Psoas muscle (tissue), 8 donors: ENCODE results near the gene AKAP8L. TPM values are rescaled to one million over a fixed set of nuclear protein-coding genes. Genes with fewer than 3 reads are reported as not detected.

Experiments
- ATAC-seq, 4 donors: fragments of 200-7000 bp; cut with Tn5 transposase; one replicate each; pipeline ENCODE4 v1.9.1; 2020; ENCODE audit warnings: moderate library complexity in 3 of 4, mild to moderate bottlenecking in 2 of 4
- DNase-seq, 2 donors: peaks; one replicate each; pipeline ENCODE4 v3.0.0-alpha.2; 2020
- H3K27ac ChIP-seq: fragments of 200-600 bp; one replicate; pipeline ENCODE4 v1.8.0; 2022
- H3K27me3 ChIP-seq, 3 donors: fragments of 200-600 bp in 1 of 3; one replicate each; pipeline versions ENCODE4 v1.6.1 to v1.8.0; 2013 to 2022; ENCODE audit warnings: low read length in 2 of 3, mild to moderate bottlenecking in 2 of 3, moderate library complexity in 1 of 3; ENCODE audit not compliant: insufficient read depth in 3 of 3
- H3K36me3 ChIP-seq, 2 donors: fragments of 200-600 bp in 1 of 2; one replicate each; pipeline versions ENCODE4 v1.6.1 to v1.8.0; 2013 to 2022; ENCODE audit warnings: low read depth in 1 of 2, mild to moderate bottlenecking in 1 of 2, moderate library complexity in 1 of 2; ENCODE audit not compliant: insufficient read depth in 1 of 2
- H3K4me1 ChIP-seq: fragments of 200-600 bp; one replicate; pipeline ENCODE4 v1.8.0; 2022
- H3K4me3 ChIP-seq: fragments of 200-600 bp; one replicate; pipeline ENCODE4 v1.8.0; 2022; ENCODE audit warnings: mild to moderate bottlenecking
- H3K9me3 ChIP-seq: fragments of 200-600 bp; one replicate; pipeline ENCODE4 v1.8.0; 2022
- CTCF ChIP-seq: fragments of 200-600 bp; IDR thresholded peaks from one replicate; pipeline ENCODE4 v1.8.0; 2022; ENCODE audit warnings: antibody characterized with exemption
- WGBS, 3 donors: extraction: QIAGEN DNeasy Blood & Tissue Kit; methylation state at CpG; one replicate each; pipeline versions ENCODE4 v1.1.6 to v1.1.7; 2013; 5-methylcytosine and 5-hydroxymethylcytosine counted together
- intact Hi-C, 2 donors: fragments of 100-400 bp; cut with DNase I; formaldehyde crosslinking; loops; one replicate each; pipeline versions ENCODE4 v1.11.0 to v1.14.2; 2022
- polyA plus RNA-seq, 3 donors: library from polyadenylated mRNA; stranded (reverse); fragments of 200-250 nt; gene quantifications; one replicate each; pipeline ENCODE4 v1.2.3, GENCODE V29; 2013
- total RNA-seq, 4 donors: library from RNA; stranded (reverse); fragmentation: NEBNext Ultra II Directional in 2 of 4; extraction: Animal tissue kit (Norgen Biotek cat#: 25700) in 2 of 4; gene quantifications; one replicate each; pipeline versions ENCODE4 v1.2.1 to v1.2.4, GENCODE V29; 2021 to 2023
- donor health status: healthy with polysubstance abuse.
- donor health status: DM: no; HTN: no; CAD: no; lungs with moderate emphysema.
- donor health status: Bipolar disorder and iron deficiency.
- donor health status: healthy.
- donor health status: DM: yes; HTN: yes; CAD: no.
- donor health status: DM: no; HTN: no; CAD: no.
- donor health status: DM: no; HTN: no; CAD: no.
- donor health status: DM: yes; HTN: yes; CAD: no.

The AKAP8L gene
- total and polyA plus RNA-seq, 7 donors = 34.6 to 72.9 (median 51.1) TPM

GRCh38 chr19:15436012-15436825, 17.4 kb upstream of the AKAP8L start:
- Histone ChIP-seq H3K4me1 (peaks cover 18% of the 10 kb centered on the region), H3K9me3 (no peaks in the 10 kb centered on the region), H3K36me3 (no peaks in the 10 kb centered on the region), H3K27ac (no peak overlapping the region), H3K4me3 (no peak overlapping the region), H3K27me3 (no peaks in the 10 kb centered on the region)
- intact Hi-C loops = loop anchor here in 1 of 2 donors (10.0 kb wide), 1 partner anchor 181 kb away; no protein-coding TSS in a partner anchor
- TF ChIP-seq CTCF = no peak
- WGBS, 3 donors = 87 to 93% (median 88%) methylated on average over 9 to 10 of the region's 10 CpGs
- ATAC-seq (no peak), DNase-seq (peak in 1 of 2 donors; percentile 39)

GRCh38 chr19:15433519-15434069, 14.8 kb upstream of the AKAP8L start:
- H3K27me3 ChIP-seq = no peaks in the 10 kb centered on the region
- peaks cover 0 to 13% of the 10 kb centered on the region in 2 donors for H3K36me3 ChIP-seq
- DNase-seq (peak in 1 of 2 donors; percentile 33), ATAC-seq (no peak)
- intact Hi-C loops = loop anchor here in 1 of 2 donors (10.0 kb wide), 1 partner anchor 179 kb away; no protein-coding TSS in a partner anchor
- no peaks in the 10 kb centered on the region for H3K9me3 ChIP-seq
- H3K27ac ChIP-seq = peak overlapping the region; percentile 96
- peak overlapping the region; percentile 83 for H3K4me3 ChIP-seq
- peaks cover 31% of the 10 kb centered on the region for H3K4me1 ChIP-seq
- no peak for TF ChIP-seq CTCF
- WGBS, 3 donors = 60 to 77% (median 71%) methylated on average over 8 of the region's 8 CpGs

- H3K27ac ChIP-seq = peak overlapping the region; percentile 96
- intact Hi-C loops = loop anchor here in 1 of 2 donors (10.0 kb wide), 1 partner anchor 178 kb away; no protein-coding TSS in a partner anchor
- H3K4me1 ChIP-seq = peaks cover 25% of the 10 kb centered on the region
- 1 to 2% (median 1%) methylated on average over 38 to 75 of the region's 75 CpGs for WGBS, 3 donors
- no peak for TF ChIP-seq CTCF
- DNase-seq (peak; percentile 95 to 97), ATAC-seq (peak; percentile 91 to 97 (median 92))
- no peaks in the 10 kb centered on the region for H3K27me3 ChIP-seq
- peak overlapping the region; percentile 83 for H3K4me3 ChIP-seq
- H3K36me3 ChIP-seq = peaks cover 0 to 20% of the 10 kb centered on the region in 2 donors
- no peaks in the 10 kb centered on the region for H3K9me3 ChIP-seq
Measured at GRCh38 chr19:15432629-15433518, 14.1 kb upstream of the AKAP8L start.

GRCh38 chr19:15432018-15432494, 13.3 kb upstream of the AKAP8L start:
- H3K27me3 ChIP-seq = no peaks in the 10 kb centered on the region
- peak overlapping the region; percentile 70 for H3K4me3 ChIP-seq
- H3K36me3 ChIP-seq = peaks cover 0 to 29% of the 10 kb centered on the region in 2 donors
- no peak for TF ChIP-seq CTCF
- peak overlapping the region; percentile 82 for H3K27ac ChIP-seq
- H3K4me1 ChIP-seq = peaks cover 18% of the 10 kb centered on the region
- H3K9me3 ChIP-seq = no peaks in the 10 kb centered on the region
- no peak for DNase-seq
- no peak for ATAC-seq
- WGBS, 3 donors = 0 to 1% (median 0%) methylated on average over 21 to 44 of the region's 44 CpGs
- intact Hi-C loops = loop anchor here in 1 of 2 donors (10.0 kb wide), 1 partner anchor 177 kb away; no protein-coding TSS in a partner anchor
